ENCODE results near the gene ATPAF1. TPM values are rescaled to one million over a fixed set of nuclear protein-coding genes. Genes with fewer than 3 reads are reported as not detected.

The ATPAF1 gene
- total and polyA plus RNA-seq, 10 of the 15 experiments (the other 5 are each of a cell fraction or from before 2014, with no cell fraction given) = 15.2 to 93.5 (median 48.4) TPM

DNA sequence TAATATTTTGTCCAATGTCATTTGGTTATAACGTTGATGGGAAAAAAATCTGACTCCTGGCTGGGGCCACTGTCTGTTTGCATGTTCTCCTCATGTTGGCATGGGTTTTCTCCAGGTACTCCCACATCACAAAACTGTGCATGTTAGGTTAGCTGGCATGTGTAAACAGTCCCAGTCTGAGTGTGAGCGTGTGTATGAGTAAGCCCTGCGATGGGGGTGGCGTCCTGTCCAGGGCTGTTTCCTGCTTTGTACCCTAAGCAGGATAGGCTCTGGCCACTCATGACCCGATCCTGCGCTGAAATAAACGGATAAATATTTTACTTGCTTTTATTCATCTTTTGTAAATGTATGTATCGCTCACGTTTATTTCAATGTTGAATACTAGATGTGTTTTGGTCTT, 37.2 kb upstream of the ATPAF1 start:
- ChIA-PET SMC1A (ENCODE audit: uncharacterized antibody, unreplicated experiment) (interaction anchor here (1.5 kb wide), 1 partner anchor 30 kb away, joined by 6 read pairs; no protein-coding TSS in a partner anchor), CTCF (no interaction called here), RAD21 (ENCODE audit: unreplicated experiment) (no interaction called here), POLR2A (no interaction called here)
- Histone ChIP-seq H3K4me3 (no peak overlapping the region), H2AFZ (ENCODE audit: control insufficient read depth, low read depth, low read length) (no peak overlapping the region), H4K20me1 (ENCODE audit: control insufficient read depth, insufficient read depth) (no peaks in the 10 kb centered on the region), H3K27ac (ENCODE audit: control insufficient read depth, insufficient read depth) (no peak overlapping the region), H3K4me1 (ENCODE audit: control insufficient read depth, insufficient read depth, low read length) (no peaks in the 10 kb centered on the region), H3K4me2 (ENCODE audit: control insufficient read depth, insufficient read depth) (no peak overlapping the region), H3K79me2 (ENCODE audit: control insufficient read depth, insufficient read depth, low read length) (no peaks in the 10 kb centered on the region), H3K27me3 (replicated peaks in 1 of 2; ENCODE audit: control insufficient read depth in 2 of 2, insufficient read depth in 2 of 2, low read length in 1 of 2) (no peaks in the 10 kb centered on the region), H3K9me3 (replicated peaks; ENCODE audit: control insufficient read depth, insufficient read depth, low read length) (no peaks in the 10 kb centered on the region), H3K36me3 (ENCODE audit: control insufficient read depth in 2 of 2, insufficient read depth in 2 of 2, low read length in 1 of 2) (peaks cover 9 to 17% of the 10 kb centered on the region in 2 experiments), H3K9ac (ENCODE audit: control insufficient read depth, insufficient read depth, low read length) (no peak overlapping the region)
- in situ Hi-C loops (cut with MboI) = no loop called here
- intact Hi-C loops (cut with micrococcal nuclease; ENCODE audit: unreplicated experiment) = no loop called here
- ATAC-seq (no peak), DNase-seq (ENCODE audit: low read depth, low spot score) (no peak), FAIRE-seq (no peak)
- TF ChIP-seq ZNF622 (IDR thresholded peaks at IDR 0.05) (no peak), ZBED1 (IDR thresholded peaks at IDR 0.05; ENCODE audit: borderline replicate concordance) (no peak), SRF (IDR thresholded peaks at IDR 0.05; ENCODE audit: low read depth in 2 of 2, low read length in 2 of 2) (no peak), NR2C2 (IDR thresholded peaks at IDR 0.05; ENCODE audit: borderline replicate concordance, control insufficient read depth, insufficient read length, low read depth) (no peak), IRF3 (IDR thresholded peaks at IDR 0.05) (no peak), ZBTB11 (CRISPR knock-in tag; IDR thresholded peaks at IDR 0.05) (no peak), CBX5 (IDR thresholded peaks at IDR 0.05; ENCODE audit: low read depth) (no peak), PAX8 (IDR thresholded peaks at IDR 0.05) (no peak), ASH2L (IDR thresholded peaks at IDR 0.05; ENCODE audit: borderline replicate concordance, low read depth) (no peak), SP1 (IDR thresholded peaks at IDR 0.05; ENCODE audit: low read depth, low read length) (no peak), JUND (IDR thresholded peaks at IDR 0.05; ENCODE audit: low read depth, low read length) (no peak)
- TF ChIP-seq, protein P1, sequence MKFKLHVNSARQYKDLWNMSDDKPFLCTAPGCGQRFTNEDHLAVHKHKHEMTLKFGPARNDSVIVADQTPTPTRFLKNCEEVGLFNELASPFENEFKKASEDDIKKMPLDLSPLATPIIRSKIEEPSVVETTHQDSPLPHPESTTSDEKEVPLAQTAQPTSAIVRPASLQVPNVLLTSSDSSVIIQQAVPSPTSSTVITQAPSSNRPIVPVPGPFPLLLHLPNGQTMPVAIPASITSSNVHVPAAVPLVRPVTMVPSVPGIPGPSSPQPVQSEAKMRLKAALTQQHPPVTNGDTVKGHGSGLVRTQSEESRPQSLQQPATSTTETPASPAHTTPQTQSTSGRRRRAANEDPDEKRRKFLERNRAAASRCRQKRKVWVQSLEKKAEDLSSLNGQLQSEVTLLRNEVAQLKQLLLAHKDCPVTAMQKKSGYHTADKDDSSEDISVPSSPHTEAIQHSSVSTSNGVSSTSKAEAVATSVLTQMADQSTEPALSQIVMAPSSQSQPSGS (IDR thresholded peaks at IDR 0.05; ENCODE audit: low read length) = no peak
- TF ChIP-seq, protein P2, sequence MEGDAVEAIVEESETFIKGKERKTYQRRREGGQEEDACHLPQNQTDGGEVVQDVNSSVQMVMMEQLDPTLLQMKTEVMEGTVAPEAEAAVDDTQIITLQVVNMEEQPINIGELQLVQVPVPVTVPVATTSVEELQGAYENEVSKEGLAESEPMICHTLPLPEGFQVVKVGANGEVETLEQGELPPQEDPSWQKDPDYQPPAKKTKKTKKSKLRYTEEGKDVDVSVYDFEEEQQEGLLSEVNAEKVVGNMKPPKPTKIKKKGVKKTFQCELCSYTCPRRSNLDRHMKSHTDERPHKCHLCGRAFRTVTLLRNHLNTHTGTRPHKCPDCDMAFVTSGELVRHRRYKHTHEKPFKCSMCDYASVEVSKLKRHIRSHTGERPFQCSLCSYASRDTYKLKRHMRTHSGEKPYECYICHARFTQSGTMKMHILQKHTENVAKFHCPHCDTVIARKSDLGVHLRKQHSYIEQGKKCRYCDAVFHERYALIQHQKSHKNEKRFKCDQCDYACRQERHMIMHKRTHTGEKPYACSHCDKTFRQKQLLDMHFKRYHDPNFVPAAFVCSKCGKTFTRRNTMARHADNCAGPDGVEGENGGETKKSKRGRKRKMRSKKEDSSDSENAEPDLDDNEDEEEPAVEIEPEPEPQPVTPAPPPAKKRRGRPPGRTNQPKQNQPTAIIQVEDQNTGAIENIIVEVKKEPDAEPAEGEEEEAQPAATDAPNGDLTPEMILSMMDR (IDR thresholded peaks at IDR 0.05 in 2 of 3, conservative IDR thresholded peaks at IDR 0.05 in 1 of 3; ENCODE audit: control insufficient read depth in 2 of 3, extremely low read depth in 1 of 3, insufficient read depth in 1 of 3, low read depth in 3 of 3, low read length in 3 of 3) = no peak
- WGBS (ENCODE audit: insufficient coverage, insufficient replicate concordance, low lambda C conversion rate, missing lambda C conversion rate) = 88% methylated on average over 9 of the region's 9 CpGs
- no TSS peak for BruUV-seq (replicated peaks)
